Fibroblast of lung (primary cell): ENCODE measurements around the gene TMEM121B.

Experiments
- CTCF ChIP-seq, 2 donors: IDR thresholded peaks in 1 of 2; conservative IDR thresholded peaks in 1 of 2; 1 replicate in 1 of 2; 2 replicates in 1 of 2; pipeline ENCODE4 v1.5.1; 2011 to 2012; ENCODE audit warnings: low read length in 2 of 2, control low read depth in 1 of 2, inconsistent platforms in 1 of 2, low read depth in 1 of 2, mild to moderate bottlenecking in 1 of 2
- EZH2 ChIP-seq: IDR thresholded peaks from 2 replicates; pipeline ENCODE4 v1.5.1; 2012; ENCODE audit warnings: low read length, control low read depth, mild to moderate bottlenecking; ENCODE audit errors: missing control alignments

GRCh38 chr22:17132112-17132511, 11.0 kb upstream of the TMEM121B start:
- TF ChIP-seq CTCF (conservative IDR thresholded peaks at IDR 0.05 in 1 of 2, IDR thresholded peaks at IDR 0.05 in 1 of 2; ENCODE audit: low read depth in 1 of 2, low read length in 2 of 2), result no peak
- TF ChIP-seq EZH2, result no peak
